Liver (tissue), 9 donors: ENCODE results near the gene INO80B. TPM values are rescaled to one million over a fixed set of nuclear protein-coding genes. Genes with fewer than 3 reads are reported as not detected.

Source experiments
- DNase-seq: peaks from one replicate; pipeline ENCODE4 v3.0.0-alpha.2; 2017; ENCODE audit warnings: low spot score
- H3K27ac ChIP-seq, 2 donors: one replicate each; pipeline ENCODE4 v1.7.0; 2013; ENCODE audit warnings: inconsistent platforms in 2 of 2, low read length in 2 of 2, control low read depth in 1 of 2, low read depth in 1 of 2, mild to moderate bottlenecking in 1 of 2
- H3K27me3 ChIP-seq, 4 donors: one replicate each; pipeline versions ENCODE4 v1.6.1 to v1.7.0; 2013; ENCODE audit warnings: low read length in 3 of 4, inconsistent platforms in 1 of 4, mild to moderate bottlenecking in 1 of 4, moderate library complexity in 1 of 4; ENCODE audit not compliant: control insufficient read depth in 4 of 4, insufficient read depth in 4 of 4
- H3K36me3 ChIP-seq, 4 donors: one replicate each; pipeline versions ENCODE4 v1.6.1 to v1.7.0; 2013; ENCODE audit warnings: low read length in 3 of 4, mild to moderate bottlenecking in 3 of 4, low read depth in 1 of 4, moderate library complexity in 1 of 4; ENCODE audit not compliant: control insufficient read depth in 4 of 4, insufficient read depth in 3 of 4
- H3K4me1 ChIP-seq, 4 donors: one replicate each; pipeline versions ENCODE4 v1.6.1 to v1.7.0; 2013; ENCODE audit warnings: low read length in 3 of 4, mild to moderate bottlenecking in 3 of 4, moderate library complexity in 1 of 4; ENCODE audit not compliant: control insufficient read depth in 4 of 4, insufficient read depth in 4 of 4
- H3K4me3 ChIP-seq, 3 donors: one replicate each; pipeline versions ENCODE4 v1.6.1 to v1.7.0; 2013; ENCODE audit warnings: low read length in 3 of 3, control low read depth in 1 of 3, low read depth in 1 of 3, mild to moderate bottlenecking in 1 of 3
- H3K9ac ChIP-seq, 2 donors: one replicate each; pipeline ENCODE4 v1.7.0; 2013; ENCODE audit warnings: low read length in 2 of 2, mild to moderate bottlenecking in 2 of 2, moderate library complexity in 2 of 2, control low read depth in 1 of 2, low read depth in 1 of 2
- H3K9me3 ChIP-seq, 4 donors: one replicate each; pipeline versions ENCODE4 v1.6.1 to v1.7.0; 2013; ENCODE audit warnings: low read length in 3 of 4; ENCODE audit not compliant: control insufficient read depth in 4 of 4
- ATF3 ChIP-seq: IDR thresholded peaks from 2 replicates; pipeline ENCODE4 v1.6.1; 2016; ENCODE audit warnings: antibody characterized with exemption
- EGR1 ChIP-seq, 2 donors: IDR thresholded peaks; 2 replicates each; pipeline ENCODE4 v1.6.1; 2016 to 2018; ENCODE audit warnings: antibody characterized with exemption in 2 of 2, low read depth in 2 of 2
- FOXA1 ChIP-seq: IDR thresholded peaks from 2 replicates; pipeline ENCODE4 v1.6.1; 2016; ENCODE audit warnings: antibody characterized with exemption
- FOXA2 ChIP-seq: IDR thresholded peaks from 2 replicates; pipeline ENCODE4 v1.6.1; 2016; ENCODE audit warnings: antibody characterized with exemption
- GABPA ChIP-seq, 2 donors: IDR thresholded peaks in 1 of 2; conservative IDR thresholded peaks in 1 of 2; 2 replicates each; pipeline ENCODE4 v1.6.1; 2016; ENCODE audit warnings: antibody characterized with exemption in 2 of 2, mild to moderate bottlenecking in 1 of 2, moderate library complexity in 1 of 2
- HNF4A ChIP-seq, 2 donors: conservative IDR thresholded peaks; 2 replicates each; pipeline ENCODE4 v1.6.1; 2016; ENCODE audit warnings: antibody characterized with exemption in 2 of 2, mild to moderate bottlenecking in 2 of 2
- HNF4G ChIP-seq: IDR thresholded peaks from 2 replicates; pipeline ENCODE4 v1.6.1; 2016; ENCODE audit warnings: antibody characterized with exemption
- JUND ChIP-seq, 2 donors: IDR thresholded peaks; 2 replicates each; pipeline ENCODE4 v1.6.1; 2016; ENCODE audit warnings: antibody characterized with exemption in 2 of 2
- NR2F2 ChIP-seq: IDR thresholded peaks from 2 replicates; pipeline ENCODE4 v1.6.1; 2016; ENCODE audit warnings: antibody characterized with exemption
- RAD21 ChIP-seq, 2 donors: IDR thresholded peaks; 2 replicates each; pipeline ENCODE4 v1.6.1; 2016; ENCODE audit warnings: antibody characterized with exemption in 2 of 2, mild to moderate bottlenecking in 2 of 2
- REST ChIP-seq: IDR thresholded peaks from 2 replicates; pipeline ENCODE4 v1.6.1; 2016; ENCODE audit warnings: antibody characterized with exemption, mild to moderate bottlenecking
- RXRA ChIP-seq, 2 donors: IDR thresholded peaks; 2 replicates each; pipeline ENCODE4 v1.6.1; 2017 to 2018; ENCODE audit warnings: antibody characterized with exemption in 2 of 2, mild to moderate bottlenecking in 1 of 2
- TAF1 ChIP-seq: conservative IDR thresholded peaks from 2 replicates; pipeline ENCODE4 v1.6.1; 2016; ENCODE audit warnings: antibody characterized with exemption, mild to moderate bottlenecking
- YY1 ChIP-seq: IDR thresholded peaks from 2 replicates; pipeline ENCODE4 v1.6.1; 2016; ENCODE audit warnings: antibody characterized with exemption, mild to moderate bottlenecking
- ZBTB33 ChIP-seq: IDR thresholded peaks from 2 replicates; pipeline ENCODE4 v1.6.1; 2016; ENCODE audit warnings: antibody characterized with exemption
- WGBS: extraction: QIAGEN DNeasy Blood & Tissue Kit; methylation state at CpG from one replicate; pipeline ENCODE4 v1.1.7; 2013; 5-methylcytosine and 5-hydroxymethylcytosine counted together
- polyA plus RNA-seq, 2 donors: library from polyadenylated mRNA; stranded (reverse) in 1 of 2; unstranded in 1 of 2; fragments of 200-250 nt in 1 of 2; fragments of >200 nt in 1 of 2; fragmentation: Nextera tagmentation in 1 of 2; extraction: Ambion mirVana in 1 of 2; gene quantifications; one replicate each; pipeline versions ENCODE4 v1.2.1 to v1.2.3, GENCODE V29; 2013 to 2015
- total RNA-seq, 2 donors: library from RNA; depleted of rRNA; stranded (reverse); fragments of >200 nt; gene quantifications; one replicate each; pipeline ENCODE4 v1.2.3, GENCODE V29; 2014
- TF ChIP-seq, protein P1 (sequence below): fragments of 150-350 bp; IDR thresholded peaks from 2 replicates; pipeline ENCODE4 v1.5.1; 2017; ENCODE audit warnings: improper control_type of control experiment, low read depth, low read length; ENCODE audit not compliant: missing input control
- TF ChIP-seq, protein P2 (sequence below): IDR thresholded peaks from 2 replicates; pipeline ENCODE4 v1.6.1; 2016; ENCODE audit warnings: antibody characterized with exemption
- donor health status: healthy.
- donor health status: healthy.
- donor health status: healthy.
- donor health status: healthy.
- donor health status: healthy.

The INO80B gene
- total and polyA plus RNA-seq, 4 donors, result 2.7 to 14.8 (median 10.5) TPM

DNA sequence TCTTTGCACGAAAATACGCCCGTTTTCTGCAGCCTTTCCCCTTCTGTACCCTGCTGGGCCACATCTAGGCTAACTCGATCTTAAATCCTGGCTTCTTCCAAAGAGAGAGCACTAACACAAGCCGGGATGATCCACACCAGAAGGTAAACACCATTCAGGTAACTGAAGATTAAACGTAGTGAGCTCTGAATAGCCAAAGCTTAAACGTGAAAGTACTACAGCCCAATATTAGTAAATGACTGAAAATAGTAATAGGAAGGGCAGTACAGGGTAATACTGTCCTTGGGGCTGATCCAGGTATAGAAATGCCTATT is 18.0 kb downstream of the INO80B start:
- Histone ChIP-seq H3K4me3 (peak overlapping the region; percentile 65 to 97 (median 87)), H3K9ac (peak overlapping the region; percentile 82 to 91), H3K27ac (peak overlapping the region; percentile 88 to 96), H3K4me1 (peaks cover 10 to 30% (median 23%) of the 10 kb centered on the region in 4 donors), H3K36me3 (peaks cover 2 to 13% (median 12%) of the 10 kb centered on the region in 4 donors), H3K9me3 (no peaks in the 10 kb centered on the region), H3K27me3 (no peaks in the 10 kb centered on the region)
- WGBS, result 5% methylated on average over 7 of the region's 7 CpGs
- no peak for DNase-seq
- TF ChIP-seq ATF3 (no peak), HNF4G (no peak), FOXA1 (no peak)

DNA sequence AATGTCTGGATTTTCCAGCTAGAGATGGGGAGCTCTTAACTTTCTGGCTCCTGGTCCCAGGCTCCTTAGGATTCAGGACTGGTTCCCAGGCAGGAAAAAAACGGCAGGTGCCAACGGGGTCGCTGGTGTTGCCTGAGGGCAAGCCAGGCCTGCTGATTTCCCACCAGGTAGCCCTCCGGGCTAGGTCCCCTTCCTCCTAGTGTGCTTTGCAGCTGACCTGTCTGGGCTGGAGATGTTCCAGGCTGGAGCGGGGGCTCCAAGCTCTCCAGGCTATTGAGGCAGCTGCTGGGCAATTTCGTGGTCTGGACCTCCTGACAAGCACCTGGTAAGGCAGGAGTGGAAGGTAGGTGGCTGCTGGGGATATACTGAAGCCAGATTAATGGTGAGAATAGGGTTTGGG is 19.6 kb downstream of the INO80B start:
- no peak for DNase-seq
- 95% methylated on average over 6 of the region's 6 CpGs for WGBS
- H3K4me3 ChIP-seq, result no peak overlapping the region
- no peak overlapping the region for H3K9ac ChIP-seq
- H3K27ac ChIP-seq, result no peak overlapping the region
- H3K9me3 ChIP-seq, result no peaks in the 10 kb centered on the region
- H3K27me3 ChIP-seq, result no peaks in the 10 kb centered on the region
- H3K4me1 ChIP-seq, result peaks cover 10 to 30% (median 23%) of the 10 kb centered on the region in 4 donors
- peaks cover 2 to 13% (median 12%) of the 10 kb centered on the region in 4 donors for H3K36me3 ChIP-seq
- TF ChIP-seq ZBTB33 (no peak), YY1 (no peak), RXRA (IDR thresholded peaks at IDR 0.05) (no peak), HNF4A (conservative IDR thresholded peaks at IDR 0.05) (no peak), EGR1 (IDR thresholded peaks at IDR 0.05; ENCODE audit: low read depth in 2 of 2) (no peak), JUND (IDR thresholded peaks at IDR 0.05) (no peak), ATF3 (no peak), GABPA (IDR thresholded peaks at IDR 0.05 in 1 of 2, conservative IDR thresholded peaks at IDR 0.05 in 1 of 2) (no peak), FOXA2 (no peak), NR2F2 (no peak), RAD21 (IDR thresholded peaks at IDR 0.05) (no peak)
- TF ChIP-seq, protein P1, sequence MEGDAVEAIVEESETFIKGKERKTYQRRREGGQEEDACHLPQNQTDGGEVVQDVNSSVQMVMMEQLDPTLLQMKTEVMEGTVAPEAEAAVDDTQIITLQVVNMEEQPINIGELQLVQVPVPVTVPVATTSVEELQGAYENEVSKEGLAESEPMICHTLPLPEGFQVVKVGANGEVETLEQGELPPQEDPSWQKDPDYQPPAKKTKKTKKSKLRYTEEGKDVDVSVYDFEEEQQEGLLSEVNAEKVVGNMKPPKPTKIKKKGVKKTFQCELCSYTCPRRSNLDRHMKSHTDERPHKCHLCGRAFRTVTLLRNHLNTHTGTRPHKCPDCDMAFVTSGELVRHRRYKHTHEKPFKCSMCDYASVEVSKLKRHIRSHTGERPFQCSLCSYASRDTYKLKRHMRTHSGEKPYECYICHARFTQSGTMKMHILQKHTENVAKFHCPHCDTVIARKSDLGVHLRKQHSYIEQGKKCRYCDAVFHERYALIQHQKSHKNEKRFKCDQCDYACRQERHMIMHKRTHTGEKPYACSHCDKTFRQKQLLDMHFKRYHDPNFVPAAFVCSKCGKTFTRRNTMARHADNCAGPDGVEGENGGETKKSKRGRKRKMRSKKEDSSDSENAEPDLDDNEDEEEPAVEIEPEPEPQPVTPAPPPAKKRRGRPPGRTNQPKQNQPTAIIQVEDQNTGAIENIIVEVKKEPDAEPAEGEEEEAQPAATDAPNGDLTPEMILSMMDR, result no peak
- TF ChIP-seq, protein P2, sequence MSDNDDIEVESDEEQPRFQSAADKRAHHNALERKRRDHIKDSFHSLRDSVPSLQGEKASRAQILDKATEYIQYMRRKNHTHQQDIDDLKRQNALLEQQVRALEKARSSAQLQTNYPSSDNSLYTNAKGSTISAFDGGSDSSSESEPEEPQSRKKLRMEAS, result no peak

DNA sequence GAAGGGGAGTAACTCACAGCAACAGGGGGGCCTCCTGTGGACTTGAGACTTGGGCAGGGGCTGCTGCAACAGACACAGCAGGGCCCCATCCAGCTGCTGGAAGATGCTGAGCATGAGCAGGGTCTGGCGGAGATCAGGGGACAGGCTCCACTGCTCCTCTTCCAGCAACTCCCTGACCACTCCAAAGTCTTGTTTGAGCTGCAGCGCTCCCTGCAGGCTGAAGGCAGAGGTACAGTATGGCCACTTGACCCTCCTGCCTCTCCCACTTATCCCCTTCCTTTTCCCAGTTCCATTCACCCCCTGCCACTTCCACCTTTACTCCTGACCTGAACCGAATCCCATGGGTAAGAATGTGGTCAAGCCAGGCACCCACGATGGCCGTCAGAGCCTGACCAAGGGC is 20.0 kb downstream of the INO80B start:
- Histone ChIP-seq H3K4me3 (no peak overlapping the region), H3K36me3 (peaks cover 2 to 14% (median 13%) of the 10 kb centered on the region in 4 donors), H3K27me3 (no peaks in the 10 kb centered on the region), H3K4me1 (peaks cover 10 to 30% (median 23%) of the 10 kb centered on the region in 4 donors), H3K9me3 (no peaks in the 10 kb centered on the region), H3K27ac (no peak overlapping the region), H3K9ac (no peak overlapping the region)
- WGBS, result 93% methylated on average over 5 of the region's 5 CpGs
- no peak for DNase-seq
- TF ChIP-seq REST (no peak), TAF1 (no peak), YY1 (no peak), JUND (IDR thresholded peaks at IDR 0.05) (no peak), RXRA (IDR thresholded peaks at IDR 0.05) (no peak)
